NCI-H446 (cell line): ENCODE measurements around the gene KDM4B.
"Not testable (repeated sequence)": the region's sequence is repeated elsewhere in the genome, so short reads cannot be mapped to it uniquely, and the experiment has no call there.

Experiments used
- DNase-seq, 2 experiments: peaks; one replicate each; lab custom pipeline; 2025; lab: John Stamatoyannopoulos, UW

The KDM4B gene

DNA sequence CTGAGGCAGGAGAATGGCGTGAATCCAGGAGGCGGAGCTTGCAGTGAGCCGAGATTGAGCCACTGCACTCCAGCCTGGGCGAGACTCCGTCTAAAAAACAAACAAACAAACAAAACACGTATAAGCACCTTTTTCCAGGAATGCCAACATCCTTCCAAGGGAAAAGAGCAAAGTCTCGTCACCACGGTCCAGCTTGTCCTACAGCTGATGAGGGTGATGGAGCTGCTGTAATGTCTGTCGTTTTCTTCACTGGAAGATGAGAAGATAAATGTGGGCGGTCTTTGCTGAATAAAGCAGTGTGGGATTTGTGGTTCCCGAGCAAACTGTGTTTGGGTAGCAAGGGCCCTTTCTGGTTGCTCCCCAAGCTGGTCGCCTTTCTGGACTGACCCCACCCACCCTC lies 205.1 kb downstream of the KDM4B start:
- DNase-seq, result no peak

GRCh38 chr19:5177745-5178450 lies 209.0 kb downstream of the KDM4B start:
- no peak for DNase-seq

GRCh38 chr19:5178841-5179240 lies 209.9 kb downstream of the KDM4B start:
- no peak for DNase-seq

DNA sequence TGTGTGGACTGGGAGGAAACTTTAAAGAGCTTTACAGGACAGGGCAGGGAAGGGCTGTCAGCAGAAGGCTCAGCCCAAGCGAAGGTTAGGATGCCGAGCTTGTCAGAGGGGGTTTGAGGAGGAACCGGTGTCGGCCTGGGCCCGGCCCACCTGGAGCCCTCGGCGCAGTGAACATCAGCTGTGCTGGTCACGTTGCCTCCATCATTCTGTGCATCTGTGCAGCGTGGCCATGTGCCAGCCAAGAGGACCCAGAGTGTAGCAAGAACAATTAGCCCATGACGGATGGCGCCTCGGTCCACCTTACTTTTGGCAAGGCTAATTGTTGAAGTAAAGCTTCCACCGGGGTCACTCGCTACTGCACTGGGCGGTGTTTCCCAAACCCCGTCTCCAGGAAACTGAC lies 210.3 kb downstream of the KDM4B start:
- DNase-seq, result peak in 1 of 2 experiments; percentile 30

- DNase-seq, result no peak
These were observed 212.4 kb downstream of the KDM4B start for GRCh38 chr19:5181329-5181728.

DNA sequence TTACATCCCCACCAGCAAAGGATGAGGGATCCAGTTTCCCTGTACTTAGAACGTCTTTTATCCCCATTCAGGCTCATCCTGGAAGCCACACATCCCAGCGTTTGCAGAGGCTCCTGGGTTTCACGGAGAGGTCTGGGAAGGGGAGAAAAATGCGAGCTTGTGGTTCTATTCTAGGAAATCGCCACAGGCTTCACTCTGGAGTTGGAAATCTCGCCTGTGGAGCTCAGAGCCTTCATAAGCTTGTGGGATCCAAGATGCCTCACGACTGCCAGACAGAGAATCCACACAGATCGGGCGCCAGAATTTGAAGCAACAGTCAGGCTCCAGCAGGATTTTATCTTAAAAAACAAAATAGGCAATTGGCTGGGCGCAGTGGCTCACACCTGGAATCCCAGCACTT lies 213.8 kb downstream of the KDM4B start:
- DNase-seq, result no peak

GRCh38 chr19:5183616-5184015 lies 214.7 kb downstream of the KDM4B start:
- DNase-seq, result no peak

GRCh38 chr19:5184930-5185329 lies 216.0 kb downstream of the KDM4B start:
- DNase-seq, result no peak

DNA sequence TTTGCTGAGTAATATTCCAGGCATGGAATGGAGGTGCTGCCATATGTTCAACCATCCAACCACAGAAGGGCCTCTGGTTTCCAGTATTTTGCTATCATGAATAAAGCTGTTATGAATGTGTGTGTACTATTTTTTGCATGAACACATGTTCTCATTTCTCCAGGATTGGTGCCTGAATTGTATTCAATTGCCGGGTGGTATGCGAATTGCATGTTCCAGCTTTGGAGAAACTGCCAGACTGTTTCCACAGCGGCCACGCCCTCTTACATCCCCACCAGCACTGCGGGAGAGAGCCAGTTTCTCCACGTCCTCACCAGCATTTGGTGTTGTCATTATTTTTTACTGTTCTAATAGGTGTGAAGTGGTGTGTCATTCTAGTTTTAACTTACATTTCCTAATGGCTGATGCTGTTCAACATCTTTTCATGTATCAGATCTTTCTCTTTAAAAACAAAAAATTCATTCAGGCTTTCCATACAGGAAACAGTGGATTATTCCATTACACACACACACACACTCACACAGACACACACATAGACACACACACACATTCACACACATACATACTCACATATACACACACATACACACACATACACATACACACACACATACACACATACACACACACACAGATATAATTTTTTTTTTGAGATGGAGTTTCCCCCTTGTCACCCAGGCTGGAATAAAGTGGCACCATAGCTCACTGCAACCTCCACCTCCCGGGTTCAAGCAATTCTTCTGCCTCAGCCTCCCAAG lies 217.6 kb downstream of the KDM4B start:
- DNase-seq, result peak in 1 of 2 experiments; percentile 52

- DNase-seq, result no peak
These were observed 219.8 kb downstream of the KDM4B start for GRCh38 chr19:5188548-5189317.

- no peak for DNase-seq
These were observed 220.3 kb downstream of the KDM4B start for GRCh38 chr19:5189318-5189607.

DNA sequence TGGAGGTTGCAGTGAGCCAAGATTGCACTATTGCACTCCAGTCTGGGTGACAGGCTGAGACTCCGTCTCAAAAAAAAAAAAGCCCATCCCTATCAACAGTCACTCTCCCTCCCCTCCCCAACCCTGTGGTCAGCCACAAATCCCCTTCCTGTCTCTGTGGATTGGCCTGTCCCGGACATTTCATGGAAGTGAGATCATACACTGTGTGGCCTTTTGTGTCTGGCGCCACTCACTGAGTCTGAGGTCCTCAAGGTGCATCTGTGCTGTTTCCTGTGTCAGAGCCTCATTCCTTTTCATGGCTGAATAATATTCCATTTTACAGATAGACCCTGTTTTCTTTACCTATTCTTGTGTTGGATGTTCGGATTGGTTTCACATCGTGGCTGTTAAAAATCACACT lies 222.2 kb downstream of the KDM4B start:
- no peak for DNase-seq

DNA sequence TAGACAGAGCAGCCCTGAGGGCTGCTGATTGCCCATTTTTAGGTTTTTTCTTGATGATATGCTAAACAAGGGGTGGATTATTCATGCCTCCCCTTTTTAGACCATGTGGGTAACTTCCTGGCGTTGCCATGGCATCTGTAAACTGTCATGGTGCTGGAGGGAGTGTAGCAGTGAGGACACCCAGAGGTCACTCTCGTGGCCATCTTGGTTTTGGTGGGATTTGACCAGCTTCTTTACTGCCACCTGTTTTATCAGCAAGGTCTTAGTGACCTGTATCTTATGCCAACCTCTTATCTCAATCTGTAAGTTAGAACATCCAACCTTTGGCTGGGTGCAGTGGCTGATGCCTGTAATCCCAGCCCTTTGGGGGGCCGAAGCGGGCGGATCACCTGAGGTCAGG lies 223.7 kb downstream of the KDM4B start:
- DNase-seq, result no peak

DNA sequence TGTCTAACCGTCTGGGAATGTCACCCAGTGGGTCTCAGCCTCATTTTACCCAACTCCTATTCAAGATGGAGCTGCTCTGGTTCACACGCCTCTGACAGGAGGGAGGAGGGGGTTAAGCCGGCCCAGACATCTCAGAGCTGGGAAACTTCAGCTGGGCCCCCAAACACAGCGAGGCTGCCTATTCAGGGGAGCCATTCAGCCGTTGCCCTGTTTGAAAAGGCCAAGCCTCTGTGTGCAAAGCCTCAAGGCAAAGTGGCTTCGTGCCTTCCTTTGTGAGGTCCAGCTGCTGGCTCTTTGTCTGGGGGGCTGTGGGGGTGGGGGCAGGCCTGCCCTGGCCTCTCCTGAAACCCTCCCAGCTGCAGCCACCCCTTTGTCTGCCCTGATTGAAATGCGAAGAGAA lies 224.3 kb downstream of the KDM4B start:
- no peak for DNase-seq

GRCh38 chr19:5194641-5195040 lies 225.7 kb downstream of the KDM4B start:
- no peak for DNase-seq

GRCh38 chr19:5195587-5195986 lies 226.7 kb downstream of the KDM4B start:
- DNase-seq, result not testable (repeated sequence)

DNA sequence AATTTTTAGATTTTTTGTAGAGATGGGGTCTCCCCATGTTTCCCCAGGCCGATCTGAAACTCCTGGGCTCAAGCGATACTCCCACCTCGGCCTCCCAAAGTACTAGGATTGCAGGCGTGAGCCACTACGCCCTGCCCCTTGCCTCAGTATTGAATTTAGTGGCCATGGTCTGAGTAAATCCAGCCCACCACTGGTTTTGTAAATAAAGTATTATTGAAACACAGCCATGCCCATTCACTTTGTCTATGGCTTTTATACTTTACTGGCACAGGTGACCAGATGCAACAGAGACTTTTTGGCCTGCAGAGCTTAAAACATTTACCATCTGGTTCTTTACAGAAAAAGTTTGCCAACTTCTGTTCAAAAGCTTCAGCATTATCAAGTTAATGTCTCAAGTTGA lies 227.9 kb downstream of the KDM4B start:
- DNase-seq, result peak in 1 of 2 experiments; percentile 56

- no peak for DNase-seq
These were observed 231.9 kb downstream of the KDM4B start for GRCh38 chr19:5200844-5201243.

GRCh38 chr19:5202553-5202952 lies 233.6 kb downstream of the KDM4B start:
- no peak for DNase-seq
